MCF 10A (cell line): ENCODE results near the gene OXCT2. TPM values are rescaled to one million over a fixed set of nuclear protein-coding genes. Genes with fewer than 3 reads are reported as not detected.

Source experiments
- BruUV-seq: library from RNA; stranded (reverse); fragments of 400-500 nt; replicated peaks from 2 replicates; lab custom pipeline; 2021; lab: Mats Ljungman, UMichigan
- CTCF ChIA-PET: fragments of 300-600 bp; sonication (Branson Sonifier 250); formaldehyde crosslinking; extraction: SDS; loops from one replicate; lab custom pipeline; 2021; ENCODE audit warnings: antibody characterized with exemption, inconsistent platforms; lab: Yijun Ruan, JAX
- POLR2A ChIA-PET: fragments of 300-600, 350-650 bp; sonication (Branson Sonifier 250); formaldehyde crosslinking; extraction: SDS; loops from one replicate; lab custom pipeline; 2020; ENCODE audit warnings: antibody characterized with exemption, inconsistent platforms; lab: Yijun Ruan, JAX
- DNase-seq: peaks from one replicate; pipeline ENCODE4 v3.0.0-alpha.2; 2018; ENCODE audit not compliant: unreplicated experiment
- H3K27ac Mint-ChIP-seq: one replicate; pipeline ENCODE4 v1.8.0; 2022; ENCODE audit warnings: mild to moderate bottlenecking, low read depth, mixed read lengths; ENCODE audit not compliant: unreplicated experiment
- H3K27me3 Mint-ChIP-seq: one replicate; pipeline ENCODE4 v1.8.0; 2022; ENCODE audit warnings: mixed read lengths; ENCODE audit not compliant: insufficient read depth, unreplicated experiment
- H3K36me3 Mint-ChIP-seq: one replicate; pipeline ENCODE4 v1.8.0; 2022; ENCODE audit warnings: mild to moderate bottlenecking, moderate library complexity, mixed read lengths; ENCODE audit not compliant: insufficient read depth, unreplicated experiment
- H3K4me1 Mint-ChIP-seq: one replicate; pipeline ENCODE4 v1.8.0; 2022; ENCODE audit warnings: mixed read lengths; ENCODE audit not compliant: insufficient read depth, unreplicated experiment
- H3K4me3 Mint-ChIP-seq: one replicate; pipeline ENCODE4 v1.8.0; 2022; ENCODE audit warnings: mild to moderate bottlenecking, moderate library complexity, mixed read lengths; ENCODE audit not compliant: unreplicated experiment
- H3K9me3 Mint-ChIP-seq: one replicate; pipeline ENCODE4 v1.8.0; 2022; ENCODE audit warnings: mixed read lengths; ENCODE audit not compliant: unreplicated experiment
- CTCF ChIP-seq: fragments of 200-600 bp; IDR thresholded peaks from one replicate; pipeline ENCODE4 v1.8.0; 2022; ENCODE audit warnings: antibody characterized with exemption, mild to moderate bottlenecking; ENCODE audit not compliant: unreplicated experiment
- intact Hi-C: fragments of 100-400 bp; cut with micrococcal nuclease; formaldehyde crosslinking; loops from 2 replicates; pipeline ENCODE4 v1.14.1; 2022
- total RNA-seq: library from RNA; stranded (reverse); gene quantifications from 2 replicates; pipeline ENCODE4 v1.2.3, GENCODE V29; 2022

Gene OXCT2
- total RNA-seq, 1 experiment from 2014 or later, result not detected

DNA sequence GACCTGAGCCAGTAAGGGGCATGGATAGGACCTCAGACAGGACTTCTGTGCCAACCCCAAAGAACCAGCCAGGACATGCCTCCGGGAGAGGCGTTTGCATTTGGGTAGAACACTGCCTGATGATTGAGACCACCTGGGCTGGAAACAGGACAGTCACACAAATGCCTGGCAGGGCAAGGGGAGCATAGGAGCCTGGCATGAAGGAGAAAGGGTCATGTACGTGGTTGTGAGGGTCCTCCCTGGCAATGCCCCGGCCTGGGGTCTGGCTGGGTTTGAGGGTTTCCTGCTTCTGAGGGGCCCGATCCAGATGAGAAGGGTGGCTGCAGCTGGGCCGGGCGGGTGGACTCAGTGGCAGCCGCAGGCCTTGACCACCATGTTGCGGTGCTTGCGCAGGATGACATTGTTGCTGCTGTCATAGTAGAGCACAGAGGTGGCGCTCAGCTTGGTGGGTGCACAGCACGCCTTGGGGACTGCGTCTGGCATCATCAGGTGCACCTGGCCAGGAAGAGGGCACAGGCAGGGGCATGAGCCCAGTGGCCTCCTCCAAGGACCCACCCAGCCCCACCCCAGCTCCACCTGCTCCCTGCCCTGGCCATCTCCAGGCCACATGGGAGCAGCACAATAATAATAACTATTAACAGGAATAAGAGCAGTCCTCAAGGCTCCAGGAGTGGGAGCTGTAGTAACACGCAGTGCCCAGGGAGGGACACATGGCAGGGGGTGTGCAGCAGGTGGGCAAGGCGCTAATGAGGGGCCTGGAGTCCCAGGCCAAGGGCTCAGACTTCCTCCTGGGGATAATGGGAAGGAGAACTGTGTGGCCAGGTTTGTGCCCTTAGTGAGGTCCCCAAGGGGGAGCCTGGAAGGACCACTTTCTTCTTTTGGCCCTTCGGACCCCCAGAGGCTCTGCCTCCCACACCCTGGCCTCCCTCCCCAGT lies 10.8 kb downstream of the OXCT2 start:
- intact Hi-C loops, result loop anchor here (5.0 kb wide), 1 partner anchor 238 kb away; no protein-coding TSS in a partner anchor
- no peak for DNase-seq
- no peaks in the 10 kb centered on the region for H3K9me3 Mint-ChIP-seq
- H3K4me3 Mint-ChIP-seq, result no peak overlapping the region
- H3K4me1 Mint-ChIP-seq, result no peaks in the 10 kb centered on the region
- no peak overlapping the region for H3K27ac Mint-ChIP-seq
- CTCF ChIA-PET, result no interaction called here
- no TSS peak for BruUV-seq
- POLR2A ChIA-PET, result interaction anchor here (1.0 kb wide), 1 partner anchor 21 kb away, joined by 5 read pairs; the partner anchor contains the start of gene PPIE
- no peak for TF ChIP-seq CTCF
- peaks cover 28% of the 10 kb centered on the region for H3K36me3 Mint-ChIP-seq
- no peaks in the 10 kb centered on the region for H3K27me3 Mint-ChIP-seq

DNA sequence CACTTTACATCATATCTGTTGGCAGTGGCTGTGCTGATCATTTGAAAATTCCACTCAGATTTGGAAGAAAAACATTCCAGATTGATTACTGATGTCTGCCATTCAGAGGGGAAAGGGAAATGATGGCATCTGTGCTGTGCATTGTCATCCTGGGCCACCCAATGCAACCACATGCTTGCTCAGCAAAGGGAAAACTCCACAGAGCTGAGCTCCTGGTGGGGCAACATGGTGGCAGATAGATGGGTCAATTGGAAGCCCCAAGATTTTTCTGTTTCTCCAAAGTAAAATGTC lies 11.8 kb downstream of the OXCT2 start:
- intact Hi-C loops, result no loop called here
- H3K36me3 Mint-ChIP-seq, result peaks cover 35% of the 10 kb centered on the region
- POLR2A ChIA-PET, result interaction anchor here (1.0 kb wide), 1 partner anchor 20 kb away, joined by 5 read pairs; the partner anchor contains the start of gene PPIE
- CTCF ChIA-PET, result no interaction called here
- DNase-seq, result no peak
- no peaks in the 10 kb centered on the region for H3K9me3 Mint-ChIP-seq
- no peaks in the 10 kb centered on the region for H3K4me1 Mint-ChIP-seq
- no TSS peak for BruUV-seq
- no peak overlapping the region for H3K4me3 Mint-ChIP-seq
- no peak overlapping the region for H3K27ac Mint-ChIP-seq
- no peaks in the 10 kb centered on the region for H3K27me3 Mint-ChIP-seq
- TF ChIP-seq CTCF, result no peak

GRCh38 chr1:39758556-39759435 lies 12.4 kb downstream of the OXCT2 start:
- ChIA-PET CTCF (no interaction called here), POLR2A (no interaction called here)
- Mint-ChIP-seq H3K4me3 (no peak overlapping the region), H3K4me1 (no peaks in the 10 kb centered on the region), H3K36me3 (peaks cover 35% of the 10 kb centered on the region), H3K27me3 (no peaks in the 10 kb centered on the region), H3K27ac (no peak overlapping the region), H3K9me3 (no peaks in the 10 kb centered on the region)
- no TSS peak for BruUV-seq
- intact Hi-C loops, result no loop called here
- no peak for TF ChIP-seq CTCF
- DNase-seq, result no peak

DNA sequence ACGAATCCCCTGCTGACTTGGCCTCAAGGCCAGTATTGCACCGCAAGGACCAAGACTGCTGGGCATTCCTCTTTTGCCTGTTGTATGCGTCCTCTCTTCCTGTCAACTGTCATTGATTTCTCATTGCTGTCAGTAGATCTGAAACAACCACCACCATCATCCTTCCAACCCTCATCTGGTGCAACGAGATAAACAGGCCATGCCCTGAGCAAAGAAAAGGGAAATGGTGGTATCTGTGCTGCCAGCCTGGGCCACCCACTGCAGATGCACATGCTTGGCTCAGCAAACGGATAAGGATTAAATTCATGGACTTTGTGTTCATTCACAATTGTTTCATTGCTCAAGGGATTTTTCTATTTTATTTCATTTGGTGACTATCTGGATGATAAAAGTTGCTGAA lies 13.6 kb downstream of the OXCT2 start:
- Mint-ChIP-seq H3K4me1 (no peaks in the 10 kb centered on the region), H3K27ac (no peak overlapping the region), H3K27me3 (no peaks in the 10 kb centered on the region), H3K36me3 (peaks cover 36% of the 10 kb centered on the region), H3K9me3 (no peaks in the 10 kb centered on the region), H3K4me3 (no peak overlapping the region)
- no peak for TF ChIP-seq CTCF
- CTCF ChIA-PET, result no interaction called here
- no peak for DNase-seq
- BruUV-seq, result no TSS peak
- intact Hi-C loops, result no loop called here
- POLR2A ChIA-PET, result no interaction called here
